ENCODE results near the gene ATP2C2.

GRCh38 chr16:84348386-84348888 is 19.9 kb upstream of the ATP2C2 start:
- TF ChIP-seq, protein P1, sequence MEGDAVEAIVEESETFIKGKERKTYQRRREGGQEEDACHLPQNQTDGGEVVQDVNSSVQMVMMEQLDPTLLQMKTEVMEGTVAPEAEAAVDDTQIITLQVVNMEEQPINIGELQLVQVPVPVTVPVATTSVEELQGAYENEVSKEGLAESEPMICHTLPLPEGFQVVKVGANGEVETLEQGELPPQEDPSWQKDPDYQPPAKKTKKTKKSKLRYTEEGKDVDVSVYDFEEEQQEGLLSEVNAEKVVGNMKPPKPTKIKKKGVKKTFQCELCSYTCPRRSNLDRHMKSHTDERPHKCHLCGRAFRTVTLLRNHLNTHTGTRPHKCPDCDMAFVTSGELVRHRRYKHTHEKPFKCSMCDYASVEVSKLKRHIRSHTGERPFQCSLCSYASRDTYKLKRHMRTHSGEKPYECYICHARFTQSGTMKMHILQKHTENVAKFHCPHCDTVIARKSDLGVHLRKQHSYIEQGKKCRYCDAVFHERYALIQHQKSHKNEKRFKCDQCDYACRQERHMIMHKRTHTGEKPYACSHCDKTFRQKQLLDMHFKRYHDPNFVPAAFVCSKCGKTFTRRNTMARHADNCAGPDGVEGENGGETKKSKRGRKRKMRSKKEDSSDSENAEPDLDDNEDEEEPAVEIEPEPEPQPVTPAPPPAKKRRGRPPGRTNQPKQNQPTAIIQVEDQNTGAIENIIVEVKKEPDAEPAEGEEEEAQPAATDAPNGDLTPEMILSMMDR (IDR thresholded peaks at IDR 0.05): no peak
- TF ChIP-seq POLR2A (IDR thresholded peaks at IDR 0.05): no peak
